ENCODE data around the gene SHROOM3.

Gene SHROOM3

GRCh38 chr4:76823495-76823894 lies 388.5 kb downstream of the SHROOM3 start:
- no peaks in the 10 kb centered on the region for H3K9me3 ChIP-seq (ENCODE audit: control insufficient read depth in 2 of 2, low read length in 2 of 2)
- H3K4me1 ChIP-seq (ENCODE audit: control insufficient read depth in 2 of 2, insufficient read depth in 2 of 2, low read length in 2 of 2) = no peaks in the 10 kb centered on the region
- no peak overlapping the region for H3K9ac ChIP-seq (ENCODE audit: low read depth in 1 of 2, low read length in 2 of 2)
- H3K27ac ChIP-seq (ENCODE audit: low read depth in 2 of 2, low read length in 2 of 2) = no peak overlapping the region
- no peak overlapping the region for H3K4me3 ChIP-seq (ENCODE audit: low read length in 2 of 2)
- H3K36me3 ChIP-seq (ENCODE audit: control insufficient read depth in 2 of 2, insufficient read depth in 2 of 2, low read length in 2 of 2) = no peaks in the 10 kb centered on the region
- no peaks in the 10 kb centered on the region for H3K27me3 ChIP-seq (ENCODE audit: control insufficient read depth in 2 of 2, insufficient read depth in 2 of 2, low read length in 2 of 2)

GRCh38 chr4:76830612-76830963 lies 395.6 kb downstream of the SHROOM3 start:
- Histone ChIP-seq H3K9ac (ENCODE audit: low read depth in 1 of 2, low read length in 2 of 2) (peak overlapping the region in 1 of 2 donors; percentile 81), H3K27ac (ENCODE audit: low read depth in 2 of 2, low read length in 2 of 2) (peak overlapping the region; percentile 63 to 88), H3K9me3 (ENCODE audit: control insufficient read depth in 2 of 2, low read length in 2 of 2) (no peaks in the 10 kb centered on the region), H3K27me3 (ENCODE audit: control insufficient read depth in 2 of 2, insufficient read depth in 2 of 2, low read length in 2 of 2) (no peaks in the 10 kb centered on the region), H3K4me1 (ENCODE audit: control insufficient read depth in 2 of 2, insufficient read depth in 2 of 2, low read length in 2 of 2) (peaks cover 13 to 20% of the 10 kb centered on the region in 2 donors), H3K36me3 (ENCODE audit: control insufficient read depth in 2 of 2, insufficient read depth in 2 of 2, low read length in 2 of 2) (no peaks in the 10 kb centered on the region), H3K4me3 (ENCODE audit: low read length in 2 of 2) (peak overlapping the region; percentile 34 to 72)

- H3K4me1 ChIP-seq (ENCODE audit: control insufficient read depth in 2 of 2, insufficient read depth in 2 of 2, low read length in 2 of 2) = peaks cover 13 to 20% of the 10 kb centered on the region in 2 donors
Observed at GRCh38 chr4:76830964-76831703, 396.1 kb downstream of the SHROOM3 start.

GRCh38 chr4:76831711-76832373 lies 396.8 kb downstream of the SHROOM3 start:
- peak overlapping the region; percentile 56 to 81 for H3K9ac ChIP-seq (ENCODE audit: low read depth in 1 of 2, low read length in 2 of 2)
- peak overlapping the region; percentile 80 to 88 for H3K27ac ChIP-seq (ENCODE audit: low read depth in 2 of 2, low read length in 2 of 2)
- H3K4me3 ChIP-seq (ENCODE audit: low read length in 2 of 2) = peak overlapping the region; percentile 63 to 72

More at GRCh38 chr4:76830964-76831703, 396.1 kb downstream of the SHROOM3 start:
- Histone ChIP-seq H3K9ac (ENCODE audit: low read depth in 1 of 2, low read length in 2 of 2) (peak overlapping the region; percentile 56 to 81), H3K36me3 (ENCODE audit: control insufficient read depth in 2 of 2, insufficient read depth in 2 of 2, low read length in 2 of 2) (no peaks in the 10 kb centered on the region), H3K4me3 (ENCODE audit: low read length in 2 of 2) (peak overlapping the region; percentile 63 to 72), H3K9me3 (ENCODE audit: control insufficient read depth in 2 of 2, low read length in 2 of 2) (no peaks in the 10 kb centered on the region), H3K27ac (ENCODE audit: low read depth in 2 of 2, low read length in 2 of 2) (peak overlapping the region; percentile 80 to 88), H3K27me3 (ENCODE audit: control insufficient read depth in 2 of 2, insufficient read depth in 2 of 2, low read length in 2 of 2) (no peaks in the 10 kb centered on the region)

More at GRCh38 chr4:76831711-76832373, 396.8 kb downstream of the SHROOM3 start:
- H3K36me3 ChIP-seq (ENCODE audit: control insufficient read depth in 2 of 2, insufficient read depth in 2 of 2, low read length in 2 of 2) = no peaks in the 10 kb centered on the region
- H3K27me3 ChIP-seq (ENCODE audit: control insufficient read depth in 2 of 2, insufficient read depth in 2 of 2, low read length in 2 of 2) = no peaks in the 10 kb centered on the region
- peaks cover 13 to 20% of the 10 kb centered on the region in 2 donors for H3K4me1 ChIP-seq (ENCODE audit: control insufficient read depth in 2 of 2, insufficient read depth in 2 of 2, low read length in 2 of 2)
- H3K9me3 ChIP-seq (ENCODE audit: control insufficient read depth in 2 of 2, low read length in 2 of 2) = no peaks in the 10 kb centered on the region
